Esophagus squamous epithelium (tissue), 5 donors: ENCODE data around the gene LIME1. TPM values are rescaled to one million over a fixed set of nuclear protein-coding genes. Genes with fewer than 3 reads are reported as not detected.

Source experiments
- DNase-seq: peaks from one replicate; lab custom pipeline; 2025; lab: John Stamatoyannopoulos, UW
- H3K27ac ChIP-seq, 4 donors: fragments of 200-600 bp; sonication (generic); one replicate each; pipeline ENCODE4 v1.5.1; 2016 to 2019; ENCODE audit warnings: mild to moderate bottlenecking in 1 of 4
- H3K27me3 ChIP-seq, 4 donors: fragments of 200-600 bp; sonication (generic); 1 replicate in 3 of 4; 2 replicates in 1 of 4; pipeline versions ENCODE4 v1.5.1 to v1.6.0; 2017 to 2021; ENCODE audit warnings: antibody characterized with exemption in 1 of 4
- H3K36me3 ChIP-seq, 3 donors: fragments of 200-600 bp; sonication (generic); one replicate each; pipeline ENCODE4 v1.5.1; 2016 to 2019
- H3K4me1 ChIP-seq, 3 donors: fragments of 200-600 bp; sonication (generic); one replicate each; pipeline ENCODE4 v1.5.1; 2017 to 2019
- H3K4me3 ChIP-seq, 4 donors: fragments of 200-600 bp; sonication (generic); 1 replicate in 3 of 4; 2 replicates in 1 of 4; pipeline ENCODE4 v1.5.1; 2016 to 2019; ENCODE audit warnings: mild to moderate bottlenecking in 2 of 4, moderate library complexity in 1 of 4
- H3K9me3 ChIP-seq, 3 donors: fragments of 200-600 bp; sonication (generic); one replicate each; pipeline ENCODE4 v1.5.1; 2016 to 2019
- POLR2A ChIP-seq, 4 donors: fragments of 450-650 bp; IDR thresholded peaks; one replicate each; pipeline ENCODE4 v1.6.1; 2017; ENCODE audit warnings: antibody characterized with exemption in 4 of 4, mild to moderate bottlenecking in 4 of 4, moderate library complexity in 3 of 4
- WGBS, 2 donors: methylation state at CpG; one replicate each; pipeline ENCODE4 v1.1.5; 2018; 5-methylcytosine and 5-hydroxymethylcytosine counted together
- intact Hi-C: fragments of 100-400 bp; cut with DNase I; formaldehyde crosslinking; loops from one replicate; pipeline ENCODE4 v1.15.0; 2022
- total RNA-seq, 4 donors: library from RNA; depleted of rRNA; stranded (reverse); fragments of >200 nt; gene quantifications; one replicate each; pipeline ENCODE4 v1.1.0, GENCODE V29; 2016
- TF ChIP-seq, protein P1 (sequence below), 6 experiments: fragments of 450-650 bp in 4 of 6; fragments of 200-600 bp in 2 of 6; sonication (generic) in 2 of 6; IDR thresholded peaks; one replicate each; pipeline ENCODE4 v1.5.1; 2016 to 2019; ENCODE audit warnings: antibody characterized with exemption in 6 of 6, mild to moderate bottlenecking in 4 of 6, moderate library complexity in 4 of 6
- donor health status: DM: yes; HTN: yes; CAD: no.

LIME1 gene
- total RNA-seq, 4 donors from 2014 or later: 10.9 to 22.3 (median 14.4) TPM

DNA sequence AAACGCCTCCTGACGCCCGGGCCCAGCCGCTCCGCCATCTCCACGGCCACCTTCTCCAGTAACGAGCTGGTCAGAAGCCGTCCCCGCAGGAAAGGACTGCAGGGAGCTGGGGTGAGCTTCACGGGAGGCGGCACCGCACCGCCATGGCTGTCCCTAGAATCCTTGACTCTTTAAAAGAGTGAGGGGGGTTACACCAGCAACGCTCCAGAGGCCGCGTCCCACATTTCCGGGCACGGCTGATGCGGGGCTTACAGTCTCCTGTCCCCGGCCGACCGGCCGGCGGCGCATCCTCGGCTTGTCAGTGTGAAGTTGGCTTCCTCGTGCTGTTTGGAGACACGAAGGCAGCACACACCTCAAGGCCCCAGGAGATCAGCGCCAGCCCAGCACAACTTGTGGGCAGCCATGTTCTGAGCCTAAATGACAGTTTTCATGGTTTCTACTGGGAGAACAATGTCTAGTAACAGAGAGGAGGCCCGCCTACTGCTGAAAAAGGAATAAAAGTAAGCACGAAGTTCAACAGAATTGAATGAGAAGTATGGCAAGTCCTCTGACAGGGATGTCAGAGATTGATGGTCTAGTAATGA is 33.5 kb downstream of the LIME1 start:
- peaks cover 0 to 33% (median 9%) of the 10 kb centered on the region in 3 donors for H3K36me3 ChIP-seq
- intact Hi-C loops: no loop called here
- H3K4me3 ChIP-seq: no peak overlapping the region
- peaks cover 0 to 17% (median 0%) of the 10 kb centered on the region in 4 donors for H3K27me3 ChIP-seq
- 86 to 91% methylated on average over 12 to 27 of the region's 31 CpGs for WGBS, 2 donors
- H3K9me3 ChIP-seq: no peaks in the 10 kb centered on the region
- peaks cover 0 to 28% (median 3%) of the 10 kb centered on the region in 3 donors for H3K4me1 ChIP-seq
- TF ChIP-seq, protein P1, sequence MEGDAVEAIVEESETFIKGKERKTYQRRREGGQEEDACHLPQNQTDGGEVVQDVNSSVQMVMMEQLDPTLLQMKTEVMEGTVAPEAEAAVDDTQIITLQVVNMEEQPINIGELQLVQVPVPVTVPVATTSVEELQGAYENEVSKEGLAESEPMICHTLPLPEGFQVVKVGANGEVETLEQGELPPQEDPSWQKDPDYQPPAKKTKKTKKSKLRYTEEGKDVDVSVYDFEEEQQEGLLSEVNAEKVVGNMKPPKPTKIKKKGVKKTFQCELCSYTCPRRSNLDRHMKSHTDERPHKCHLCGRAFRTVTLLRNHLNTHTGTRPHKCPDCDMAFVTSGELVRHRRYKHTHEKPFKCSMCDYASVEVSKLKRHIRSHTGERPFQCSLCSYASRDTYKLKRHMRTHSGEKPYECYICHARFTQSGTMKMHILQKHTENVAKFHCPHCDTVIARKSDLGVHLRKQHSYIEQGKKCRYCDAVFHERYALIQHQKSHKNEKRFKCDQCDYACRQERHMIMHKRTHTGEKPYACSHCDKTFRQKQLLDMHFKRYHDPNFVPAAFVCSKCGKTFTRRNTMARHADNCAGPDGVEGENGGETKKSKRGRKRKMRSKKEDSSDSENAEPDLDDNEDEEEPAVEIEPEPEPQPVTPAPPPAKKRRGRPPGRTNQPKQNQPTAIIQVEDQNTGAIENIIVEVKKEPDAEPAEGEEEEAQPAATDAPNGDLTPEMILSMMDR (IDR thresholded peaks at IDR 0.05): no peak
- TF ChIP-seq POLR2A (IDR thresholded peaks at IDR 0.05): no peak
- no peak overlapping the region for H3K27ac ChIP-seq
- DNase-seq: no peak

GRCh38 chr20:63771046-63771707 is 34.7 kb downstream of the LIME1 start:
- TF ChIP-seq POLR2A (IDR thresholded peaks at IDR 0.05): no peak
- TF ChIP-seq, protein P1 (IDR thresholded peaks at IDR 0.05): no peak
- 88 to 100% methylated on average over 4 to 8 of the region's 52 CpGs for WGBS, 2 donors
- DNase-seq: no peak
- H3K27me3 ChIP-seq: peaks cover 0 to 27% (median 0%) of the 10 kb centered on the region in 4 donors
- H3K36me3 ChIP-seq: peaks cover 0 to 33% (median 9%) of the 10 kb centered on the region in 3 donors
- intact Hi-C loops: no loop called here
- H3K4me3 ChIP-seq: no peak overlapping the region
- no peak overlapping the region for H3K27ac ChIP-seq
- H3K4me1 ChIP-seq: peaks cover 0 to 35% (median 3%) of the 10 kb centered on the region in 3 donors
- H3K9me3 ChIP-seq: no peaks in the 10 kb centered on the region

- Histone ChIP-seq H3K36me3 (peaks cover 0 to 19% (median 9%) of the 10 kb centered on the region in 3 donors), H3K27me3 (peaks cover 0 to 27% (median 0%) of the 10 kb centered on the region in 4 donors), H3K4me1 (peaks cover 0 to 35% (median 3%) of the 10 kb centered on the region in 3 donors), H3K4me3 (no peak overlapping the region), H3K9me3 (no peaks in the 10 kb centered on the region), H3K27ac (no peak overlapping the region)
- intact Hi-C loops: no loop called here
- TF ChIP-seq, protein P1 (IDR thresholded peaks at IDR 0.05): no peak
- no peak for TF ChIP-seq POLR2A (IDR thresholded peaks at IDR 0.05)
- 46 to 58% methylated on average over 3 to 12 of the region's 20 CpGs for WGBS, 2 donors
- no peak for DNase-seq
Measured at GRCh38 chr20:63772781-63773518, 36.5 kb downstream of the LIME1 start.

GRCh38 chr20:63773571-63774241 is 37.2 kb downstream of the LIME1 start:
- peaks cover 0 to 14% (median 9%) of the 10 kb centered on the region in 3 donors for H3K36me3 ChIP-seq
- H3K9me3 ChIP-seq: no peaks in the 10 kb centered on the region
- intact Hi-C loops: no loop called here
- peaks cover 0 to 35% (median 3%) of the 10 kb centered on the region in 3 donors for H3K4me1 ChIP-seq
- WGBS, 2 donors: 79 to 89% methylated on average over 7 to 21 of the region's 33 CpGs
- H3K4me3 ChIP-seq: no peak overlapping the region
- TF ChIP-seq POLR2A (IDR thresholded peaks at IDR 0.05): no peak
- TF ChIP-seq, protein P1 (IDR thresholded peaks at IDR 0.05): no peak
- H3K27ac ChIP-seq: no peak overlapping the region
- no peak for DNase-seq
- peaks cover 0 to 27% (median 0%) of the 10 kb centered on the region in 4 donors for H3K27me3 ChIP-seq
